SJCRH30 (cell line): ENCODE results near the gene SEPTIN5. TPM values are rescaled to one million over a fixed set of nuclear protein-coding genes. Genes with fewer than 3 reads are reported as not detected.

Experiments
- DNase-seq, 2 experiments: peaks; one replicate each; pipeline ENCODE4 v3.0.0-alpha.2; 2015 to 2020
- H3K27ac ChIP-seq: fragments of 250-450 bp; sonication (Bioruptor Pico); 2 replicates; pipeline ENCODE4 v1.5.1; 2020; ENCODE audit warnings: mild to moderate bottlenecking, moderate library complexity
- H3K27me3 ChIP-seq: fragments of 250-450 bp; sonication (Bioruptor Pico); 2 replicates; pipeline ENCODE4 v1.5.1; 2020; ENCODE audit warnings: mild to moderate bottlenecking, moderate library complexity
- H3K36me3 ChIP-seq: fragments of 250-450 bp; sonication (Bioruptor Pico); 2 replicates; pipeline ENCODE4 v1.5.1; 2020; ENCODE audit warnings: mild to moderate bottlenecking, moderate library complexity
- H3K4me1 ChIP-seq: fragments of 250-450 bp; sonication (Bioruptor Pico); 2 replicates; pipeline ENCODE4 v1.5.1; 2020; ENCODE audit warnings: mild to moderate bottlenecking, moderate library complexity
- H3K4me3 ChIP-seq: fragments of 250-450 bp; sonication (Bioruptor Pico); 2 replicates; pipeline ENCODE4 v1.5.1; 2020; ENCODE audit warnings: mild to moderate bottlenecking, moderate library complexity
- H3K9me3 ChIP-seq: fragments of 250-450 bp; sonication (Bioruptor Pico); replicated peaks from 2 replicates; pipeline ENCODE4 v1.5.1; 2020; ENCODE audit warnings: mild to moderate bottlenecking, moderate library complexity
- total RNA-seq: library from RNA; depleted of rRNA; stranded (reverse); fragments of >200 nt; shearing (Covaris generic); gene quantifications from 2 replicates; pipeline ENCODE4 v1.2.3, GENCODE V29; 2014

The SEPTIN5 gene
- total RNA-seq, 1 experiment from 2014 or later, result 11.9 TPM

GRCh38 chr22:19748139-19748538 lies 33.8 kb downstream of the SEPTIN5 start:
- Histone ChIP-seq H3K27me3 (no peaks in the 10 kb centered on the region), H3K36me3 (no peaks in the 10 kb centered on the region), H3K27ac (no peak overlapping the region), H3K4me1 (peaks cover 61% of the 10 kb centered on the region), H3K9me3 (no peaks in the 10 kb centered on the region), H3K4me3 (no peak overlapping the region)
- no peak for DNase-seq

GRCh38 chr22:19748991-19749664 lies 34.8 kb downstream of the SEPTIN5 start:
- Histone ChIP-seq H3K4me1 (peaks cover 61% of the 10 kb centered on the region), H3K9me3 (no peaks in the 10 kb centered on the region), H3K36me3 (no peaks in the 10 kb centered on the region), H3K27me3 (no peaks in the 10 kb centered on the region), H3K27ac (no peak overlapping the region), H3K4me3 (no peak overlapping the region)
- DNase-seq, result no peak

- no peak for DNase-seq
- H3K36me3 ChIP-seq, result no peaks in the 10 kb centered on the region
- H3K9me3 ChIP-seq, result no peaks in the 10 kb centered on the region
- peak overlapping the region; percentile 40 for H3K4me3 ChIP-seq
- peaks cover 61% of the 10 kb centered on the region for H3K4me1 ChIP-seq
- H3K27ac ChIP-seq, result peak overlapping the region; percentile 60
- H3K27me3 ChIP-seq, result no peaks in the 10 kb centered on the region
Observed at GRCh38 chr22:19749876-19750275, 35.6 kb downstream of the SEPTIN5 start.

GRCh38 chr22:19750507-19751490 lies 36.5 kb downstream of the SEPTIN5 start:
- Histone ChIP-seq H3K4me1 (peaks cover 52% of the 10 kb centered on the region), H3K9me3 (no peaks in the 10 kb centered on the region), H3K36me3 (no peaks in the 10 kb centered on the region), H3K4me3 (peak overlapping the region; percentile 45), H3K27me3 (no peaks in the 10 kb centered on the region), H3K27ac (peak overlapping the region; percentile 78)
- peak; percentile 68 to 73 for DNase-seq

GRCh38 chr22:19751497-19752245 lies 37.4 kb downstream of the SEPTIN5 start:
- Histone ChIP-seq H3K27me3 (no peaks in the 10 kb centered on the region), H3K36me3 (no peaks in the 10 kb centered on the region), H3K27ac (peak overlapping the region; percentile 78; the same call in 1 of the 2 replicates), H3K4me1 (peaks cover 43% of the 10 kb centered on the region), H3K4me3 (no peak overlapping the region; the same call in 1 of the 2 replicates), H3K9me3 (no peaks in the 10 kb centered on the region)
- peak; percentile 43 to 46 for DNase-seq

GRCh38 chr22:19753090-19753842 lies 39.0 kb downstream of the SEPTIN5 start:
- no peaks in the 10 kb centered on the region for H3K9me3 ChIP-seq
- H3K4me1 ChIP-seq, result peaks cover 37% of the 10 kb centered on the region
- no peaks in the 10 kb centered on the region for H3K27me3 ChIP-seq
- no peaks in the 10 kb centered on the region for H3K36me3 ChIP-seq
- no peak overlapping the region for H3K27ac ChIP-seq
- H3K4me3 ChIP-seq, result no peak overlapping the region
- no peak for DNase-seq

GRCh38 chr22:19753996-19754700 lies 39.8 kb downstream of the SEPTIN5 start:
- Histone ChIP-seq H3K9me3 (no peaks in the 10 kb centered on the region), H3K27me3 (no peaks in the 10 kb centered on the region), H3K36me3 (no peaks in the 10 kb centered on the region), H3K27ac (no peak overlapping the region), H3K4me3 (no peak overlapping the region), H3K4me1 (peaks cover 33% of the 10 kb centered on the region)
- no peak for DNase-seq

- peaks cover 31% of the 10 kb centered on the region for H3K4me1 ChIP-seq
- H3K36me3 ChIP-seq, result no peaks in the 10 kb centered on the region
- no peak overlapping the region for H3K27ac ChIP-seq
- no peaks in the 10 kb centered on the region for H3K27me3 ChIP-seq
- H3K4me3 ChIP-seq, result no peak overlapping the region
- H3K9me3 ChIP-seq, result no peaks in the 10 kb centered on the region
- DNase-seq, result no peak
Observed at GRCh38 chr22:19754701-19755144, 40.4 kb downstream of the SEPTIN5 start.

GRCh38 chr22:19755145-19755710 lies 40.9 kb downstream of the SEPTIN5 start:
- Histone ChIP-seq H3K27me3 (no peaks in the 10 kb centered on the region), H3K36me3 (no peaks in the 10 kb centered on the region), H3K4me1 (peaks cover 28% of the 10 kb centered on the region), H3K4me3 (no peak overlapping the region), H3K27ac (no peak overlapping the region), H3K9me3 (no peaks in the 10 kb centered on the region)
- DNase-seq, result no peak

- Histone ChIP-seq H3K4me1 (peaks cover 25% of the 10 kb centered on the region), H3K27me3 (no peaks in the 10 kb centered on the region)
- DNase-seq, result no peak
Observed at GRCh38 chr22:19755722-19756287, 41.5 kb downstream of the SEPTIN5 start.

GRCh38 chr22:19756288-19757128 lies 42.2 kb downstream of the SEPTIN5 start:
- no peak overlapping the region for H3K4me3 ChIP-seq
- peaks cover 18% of the 10 kb centered on the region for H3K4me1 ChIP-seq
- no peaks in the 10 kb centered on the region for H3K27me3 ChIP-seq
- no peak for DNase-seq
- no peaks in the 10 kb centered on the region for H3K9me3 ChIP-seq
- no peak overlapping the region for H3K27ac ChIP-seq
- H3K36me3 ChIP-seq, result no peaks in the 10 kb centered on the region

More at GRCh38 chr22:19755722-19756287, 41.5 kb downstream of the SEPTIN5 start:
- H3K36me3 ChIP-seq, result no peaks in the 10 kb centered on the region
- H3K27ac ChIP-seq, result no peak overlapping the region
- H3K4me3 ChIP-seq, result no peak overlapping the region
- no peaks in the 10 kb centered on the region for H3K9me3 ChIP-seq
